IMR-90 (cell line): Measurements from ENCODE around the gene LGALS9. TPM values are rescaled to one million over a fixed set of nuclear protein-coding genes. Genes with fewer than 3 reads are reported as not detected.

Experiments used
- ATAC-seq: fragments of 200-7000 bp; cut with Tn5 transposase; 2 replicates; pipeline ENCODE4 v1.9.1; 2020; ENCODE audit warnings: low read depth, mild to moderate bottlenecking, moderate library complexity
- BruUV-seq: library from RNA; stranded (reverse); fragments of 400-500 nt; replicated peaks from 2 replicates; lab custom pipeline; 2021; lab: Mats Ljungman, UMichigan
- CTCF ChIA-PET: fragments of 300-600 bp; formaldehyde crosslinking; extraction: SDS; loops from one replicate; lab custom pipeline; 2021; ENCODE audit warnings: antibody characterized with exemption; lab: Yijun Ruan, JAX
- POLR2A ChIA-PET: fragments of 300-600 bp; sonication (Branson Sonifier 250); formaldehyde crosslinking; loops from one replicate; lab custom pipeline; 2022; ENCODE audit warnings: antibody characterized with exemption; ENCODE audit not compliant: unreplicated experiment; lab: Charles Lee
- DNase-seq: peaks from one replicate; pipeline ENCODE4 v3.0.0; 2013
- H2AFZ ChIP-seq: replicated peaks from 2 replicates; pipeline ENCODE3; 2013; ENCODE audit warnings: low read length, mild to moderate bottlenecking; ENCODE audit not compliant: poor library complexity
- H2AK5ac ChIP-seq: 2 replicates; pipeline ENCODE4 v1.6.1; 2013; ENCODE audit warnings: low read depth, low read length, inconsistent platforms
- H2AK9ac ChIP-seq: replicated peaks from 2 replicates; pipeline ENCODE3; 2013; ENCODE audit warnings: mild to moderate bottlenecking, low read depth, low read length, moderate library complexity; ENCODE audit not compliant: poor library complexity
- H2BK120ac ChIP-seq: 2 replicates; pipeline ENCODE4 v1.6.1; 2013; ENCODE audit warnings: low read depth, low read length, inconsistent platforms
- H2BK15ac ChIP-seq: 3 replicates; pipeline ENCODE4 v1.6.1; 2013; ENCODE audit warnings: low read depth, low read length, inconsistent platforms
- H2BK20ac ChIP-seq: 2 replicates; pipeline ENCODE4 v1.6.1; 2013; ENCODE audit warnings: low read depth, mild to moderate bottlenecking, inconsistent platforms, low read length, moderate library complexity
- H2BK5ac ChIP-seq: 2 replicates; pipeline ENCODE4 v1.6.1; 2013; ENCODE audit warnings: mild to moderate bottlenecking, low read depth, low read length, inconsistent platforms; ENCODE audit not compliant: poor library complexity, severe bottlenecking
- H3K14ac ChIP-seq: replicated peaks from 2 replicates; pipeline ENCODE4 v1.6.1; 2013; ENCODE audit warnings: low read depth, low read length, inconsistent platforms
- H3K18ac ChIP-seq: 2 replicates; pipeline ENCODE4 v1.6.1; 2013; ENCODE audit warnings: low read depth, low read length, control low read depth
- H3K23ac ChIP-seq: 2 replicates; pipeline ENCODE4 v1.6.1; 2013; ENCODE audit warnings: low read depth, low read length, inconsistent platforms
- H3K27ac ChIP-seq: 2 replicates; pipeline ENCODE4 v1.5.1; 2013; ENCODE audit warnings: mild to moderate bottlenecking, control low read depth, low read length; ENCODE audit not compliant: insufficient read depth
- H3K27me3 ChIP-seq: 2 replicates; pipeline ENCODE4 v1.6.1; 2013; ENCODE audit warnings: low read length; ENCODE audit not compliant: control insufficient read depth, insufficient read depth
- H3K36me3 ChIP-seq: 2 replicates; pipeline ENCODE4 v1.6.1; 2013; ENCODE audit warnings: low read length, mixed read lengths; ENCODE audit not compliant: control insufficient read depth, insufficient read depth
- H3K4ac ChIP-seq: 2 replicates; pipeline ENCODE4 v1.6.1; 2013; ENCODE audit warnings: low read depth, low read length, inconsistent platforms
- H3K4me1 ChIP-seq: 2 replicates; pipeline ENCODE4 v1.6.1; 2013; ENCODE audit warnings: low read length, mixed read lengths; ENCODE audit not compliant: control insufficient read depth, insufficient read depth
- H3K4me2 ChIP-seq: 2 replicates; pipeline ENCODE4 v1.6.1; 2013; ENCODE audit warnings: low read depth, mild to moderate bottlenecking, control low read depth, low read length, moderate library complexity
- H3K4me3 ChIP-seq: 2 replicates; pipeline ENCODE4 v1.5.1; 2013; ENCODE audit warnings: low read depth, mild to moderate bottlenecking, control low read depth, low read length, moderate library complexity; ENCODE audit not compliant: insufficient read depth
- H3K56ac ChIP-seq: 2 replicates; pipeline ENCODE4 v1.6.1; 2013; ENCODE audit warnings: low read length, inconsistent platforms; ENCODE audit not compliant: insufficient read depth; ENCODE audit errors: extremely low read depth
- H3K79me1 ChIP-seq, 2 experiments: 2 replicates each; pipeline ENCODE4 v1.6.1; 2013; ENCODE audit warnings: low read length in 2 of 2, inconsistent platforms in 1 of 2, low read depth in 1 of 2
- H3K9ac ChIP-seq: 2 replicates; pipeline ENCODE4 v1.6.1; 2013; ENCODE audit warnings: low read depth, low read length, control low read depth
- H3K9me1 ChIP-seq: 2 replicates; pipeline ENCODE4 v1.6.1; 2013; ENCODE audit warnings: low read length, inconsistent platforms; ENCODE audit not compliant: insufficient read depth
- H3K9me3 ChIP-seq: 2 replicates; pipeline ENCODE4 v1.6.1; 2013; ENCODE audit warnings: low read length; ENCODE audit not compliant: control insufficient read depth, insufficient read depth
- H4K20me1 ChIP-seq: 2 replicates; pipeline ENCODE4 v1.6.1; 2013; ENCODE audit warnings: low read length, inconsistent platforms; ENCODE audit not compliant: insufficient read depth
- H4K5ac ChIP-seq: 2 replicates; pipeline ENCODE4 v1.6.1; 2013; ENCODE audit warnings: mild to moderate bottlenecking, low read depth, low read length, control low read depth
- H4K8ac ChIP-seq, 2 experiments: 2 replicates each; pipeline ENCODE4 v1.6.1; 2013; ENCODE audit warnings: low read depth in 2 of 2, low read length in 2 of 2, control low read depth in 1 of 2, inconsistent platforms in 1 of 2
- H4K91ac ChIP-seq: 2 replicates; pipeline ENCODE4 v1.6.1; 2013; ENCODE audit warnings: low read depth, low read length, inconsistent platforms; ENCODE audit not compliant: insufficient read depth
- BHLHE40 ChIP-seq: fragments of 150-350 bp; IDR thresholded peaks from 2 replicates; pipeline ENCODE4 v1.6.1; 2016; ENCODE audit warnings: mild to moderate bottlenecking, low read depth, low read length
- CEBPB ChIP-seq: IDR thresholded peaks from 2 replicates; pipeline ENCODE4 v1.6.1; 2012; ENCODE audit warnings: low read depth, low read length, improper control_type of control experiment
- CHD1 ChIP-seq: IDR thresholded peaks from 2 replicates; pipeline ENCODE4 v1.6.1; 2012; ENCODE audit warnings: low read depth, low read length, improper control_type of control experiment
- CTCF ChIP-seq: conservative IDR thresholded peaks from 2 replicates; pipeline ENCODE4 v1.5.1; 2012; ENCODE audit warnings: mild to moderate bottlenecking, low read depth, low read length, improper control_type of control experiment
- FOS ChIP-seq: fragments of 150-350 bp; IDR thresholded peaks from 2 replicates; pipeline ENCODE4 v1.6.1; 2016; ENCODE audit warnings: low read depth, low read length
- MAFK ChIP-seq: IDR thresholded peaks from 2 replicates; pipeline ENCODE4 v1.6.1; 2012; ENCODE audit warnings: low read depth, low read length, improper control_type of control experiment
- MAZ ChIP-seq: IDR thresholded peaks from 2 replicates; pipeline ENCODE4 v1.6.1; 2012; ENCODE audit warnings: low read depth, mild to moderate bottlenecking, low read length, improper control_type of control experiment, moderate library complexity, borderline replicate concordance
- MXI1 ChIP-seq: IDR thresholded peaks from 2 replicates; pipeline ENCODE4 v1.6.1; 2012; ENCODE audit warnings: low read depth, mild to moderate bottlenecking, low read length, moderate library complexity, borderline replicate concordance
- NFE2L2 ChIP-seq: fragments of 150-350 bp; IDR thresholded peaks from 2 replicates; pipeline ENCODE4 v1.6.1; 2016; ENCODE audit warnings: low read depth, mild to moderate bottlenecking, low read length
- POLR2A ChIP-seq: IDR thresholded peaks from 2 replicates; pipeline ENCODE4 v1.6.1; 2012; ENCODE audit warnings: mild to moderate bottlenecking, low read depth, low read length
- RAD21 ChIP-seq: IDR thresholded peaks from 2 replicates; pipeline ENCODE4 v1.6.1; 2012; ENCODE audit warnings: low read length, improper control_type of control experiment
- RCOR1 ChIP-seq: IDR thresholded peaks from 2 replicates; pipeline ENCODE4 v1.6.1; 2012; ENCODE audit warnings: mild to moderate bottlenecking, low read length, improper control_type of control experiment; ENCODE audit not compliant: insufficient replicate concordance
- RFX5 ChIP-seq: IDR thresholded peaks from 2 replicates; pipeline ENCODE4 v1.8.0; 2012; ENCODE audit warnings: low read depth, mild to moderate bottlenecking, low read length, moderate library complexity
- SMC3 ChIP-seq: fragments of 150-350 bp; IDR thresholded peaks from 2 replicates; pipeline ENCODE4 v1.6.1; 2016; ENCODE audit warnings: low read depth, mild to moderate bottlenecking, antibody characterized with exemption, low read length, moderate library complexity
- WGBS, 2 experiments: methylation state at CpG; one replicate each; pipeline versions ENCODE4 v1.1.5 to v1.1.7; 2013; ENCODE audit warnings: missing lambda C conversion rate in 2 of 2; ENCODE audit not compliant: insufficient read length in 1 of 2; ENCODE audit errors: extremely low coverage in 2 of 2; 5-methylcytosine and 5-hydroxymethylcytosine counted together
- dilution Hi-C: fragments of 300-500 bp; cut with HindIII; formaldehyde crosslinking; loops from one replicate; pipeline ENCODE4 v1.14.3; 2018; ENCODE audit warnings: low sequenced_read_pairs; ENCODE audit not compliant: unreplicated experiment
- in situ Hi-C: fragments of 300-500 bp; cut with MboI; formaldehyde crosslinking; loops from 3 replicates; pipeline ENCODE4 v1.14.3; 2019; ENCODE audit warnings: low sequenced_read_pairs, inconsistent platforms, mixed read lengths
- intact Hi-C: fragments of 100-400 bp; cut with micrococcal nuclease; formaldehyde crosslinking; loops from 2 replicates; pipeline ENCODE4 v1.10.0; 2022
- polyA plus RNA-seq, 3 experiments: library from polyadenylated mRNA; depleted of rRNA; stranded (reverse); fragments of >200 nt; gene quantifications; 2 replicates each; pipeline ENCODE4 v1.2.3, GENCODE V29; 2012; ENCODE audit warnings: low replicate concordance in 1 of 3
- total RNA-seq: library from RNA; depleted of rRNA; stranded (reverse); fragments of >200 nt; gene quantifications from 2 replicates; pipeline ENCODE4 v1.2.3, GENCODE V29; 2012
- TF ChIP-seq, protein P1 (sequence below): fragments of 150-350 bp; IDR thresholded peaks from 2 replicates; pipeline ENCODE4 v1.6.1; 2016; ENCODE audit warnings: low read depth, mild to moderate bottlenecking, low read length, moderate library complexity, borderline replicate concordance

LGALS9 gene
- total and polyA plus RNA-seq, 2 of the 4 experiments (the other 2 are of a cell fraction) = 0.54 to 2.5 TPM

- intact Hi-C loops = loop anchor here (1.0 kb wide), 1 partner anchor 47 kb away; no protein-coding TSS in a partner anchor
- CTCF ChIA-PET = interaction anchor here (1.8 to 1.9 kb wide), 2 partner anchors 47 to 51 kb away, joined by 4 to 5 read pairs; no protein-coding TSS in a partner anchor
- no peak overlapping the region for H4K8ac ChIP-seq
- TF ChIP-seq POLR2A (no peak), RFX5 (no peak), RAD21 (no peak), CEBPB (no peak), MXI1 (no peak), MAZ (no peak), CTCF (no peak), NFE2L2 (no peak), FOS (no peak), SMC3 (no peak), MAFK (no peak), BHLHE40 (no peak), CHD1 (no peak), RCOR1 (no peak)
- TF ChIP-seq, protein P1, sequence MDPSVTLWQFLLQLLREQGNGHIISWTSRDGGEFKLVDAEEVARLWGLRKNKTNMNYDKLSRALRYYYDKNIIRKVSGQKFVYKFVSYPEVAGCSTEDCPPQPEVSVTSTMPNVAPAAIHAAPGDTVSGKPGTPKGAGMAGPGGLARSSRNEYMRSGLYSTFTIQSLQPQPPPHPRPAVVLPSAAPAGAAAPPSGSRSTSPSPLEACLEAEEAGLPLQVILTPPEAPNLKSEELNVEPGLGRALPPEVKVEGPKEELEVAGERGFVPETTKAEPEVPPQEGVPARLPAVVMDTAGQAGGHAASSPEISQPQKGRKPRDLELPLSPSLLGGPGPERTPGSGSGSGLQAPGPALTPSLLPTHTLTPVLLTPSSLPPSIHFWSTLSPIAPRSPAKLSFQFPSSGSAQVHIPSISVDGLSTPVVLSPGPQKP = no peak
Measured at GRCh38 chr17:27603880-27604794, 26.9 kb upstream of the LGALS9 start.

More at GRCh38 chr17:27603880-27604794, 26.9 kb upstream of the LGALS9 start:
- no TSS peak for BruUV-seq
- H2BK15ac ChIP-seq = no peak overlapping the region
- no peak overlapping the region for H3K4me2 ChIP-seq
- no peaks in the 10 kb centered on the region for H3K9me3 ChIP-seq
- no peak overlapping the region for H3K56ac ChIP-seq
- no peaks in the 10 kb centered on the region; the same call in 1 of the 2 replicates for H3K9me1 ChIP-seq
- H3K9ac ChIP-seq = no peak overlapping the region
- no peak overlapping the region for H3K18ac ChIP-seq
- H4K5ac ChIP-seq = no peak overlapping the region
- no peak overlapping the region for H2BK20ac ChIP-seq
- H3K14ac ChIP-seq = no peak overlapping the region
- WGBS, 2 experiments = 93% methylated on average over 3 of the region's 22 CpGs; no CpG with 5 or more reads in 1 of the 2 experiments
- in situ Hi-C loops (no loop called here), dilution Hi-C loops (no loop called here)
- H4K20me1 ChIP-seq = no peaks in the 10 kb centered on the region; the same call in 1 of the 2 replicates
- DNase-seq = no peak
- no peak overlapping the region for H3K27ac ChIP-seq
- no peak overlapping the region for H2AFZ ChIP-seq
- no peak overlapping the region for H3K23ac ChIP-seq
- POLR2A ChIA-PET = no interaction called here
- H3K4ac ChIP-seq = no peak overlapping the region
- peaks cover 0 to 5% of the 10 kb centered on the region in 2 experiments; a peak in 3 of 4 replicates for H3K79me1 ChIP-seq
- no peak overlapping the region for H4K91ac ChIP-seq
- ATAC-seq = no peak
- no peak overlapping the region for H2AK9ac ChIP-seq
- peaks cover 2% of the 10 kb centered on the region; the same call in 1 of the 2 replicates for H3K4me1 ChIP-seq
- peaks cover 71% of the 10 kb centered on the region for H3K36me3 ChIP-seq
- no peak overlapping the region for H3K4me3 ChIP-seq
- H2AK5ac ChIP-seq = no peak overlapping the region
- no peak overlapping the region for H2BK120ac ChIP-seq
- no peaks in the 10 kb centered on the region for H3K27me3 ChIP-seq
- no peak overlapping the region for H2BK5ac ChIP-seq
